Smooth muscle cell (in vitro differentiated cells): Measurements from ENCODE around the gene FMN1. TPM values are rescaled to one million over a fixed set of nuclear protein-coding genes. Genes with fewer than 3 reads are reported as not detected.

Experiments used
- DNase-seq: peaks from one replicate; lab custom pipeline; 2025; ENCODE audit not compliant: unreplicated experiment; lab: John Stamatoyannopoulos, UW
- H2AFZ ChIP-seq: fragments of 200-600 bp; sonication (generic); 2 replicates; pipeline ENCODE4 v1.6.0; 2016; ENCODE audit warnings: antibody characterized with exemption, low read depth, mild to moderate bottlenecking
- H3F3A ChIP-seq: fragments of 200-600 bp; sonication (generic); 2 replicates; pipeline ENCODE4 v1.6.0; 2017; ENCODE audit warnings: antibody characterized with exemption, low read depth
- H3K27ac ChIP-seq: fragments of 200-600 bp; sonication (generic); 2 replicates; pipeline ENCODE4 v1.5.1; 2016; ENCODE audit warnings: low read depth, mild to moderate bottlenecking
- H3K27me3 ChIP-seq: fragments of 200-600 bp; sonication (generic); 2 replicates; pipeline ENCODE4 v1.6.1; 2016; ENCODE audit warnings: low read depth, mild to moderate bottlenecking
- H3K36me3 ChIP-seq: fragments of 200-600 bp; sonication (generic); 2 replicates; pipeline ENCODE4 v1.5.1; 2016; ENCODE audit warnings: low read depth
- H3K4me1 ChIP-seq: fragments of 200-600 bp; sonication (generic); 2 replicates; pipeline ENCODE4 v1.5.1; 2016; ENCODE audit warnings: low read depth
- H3K4me2 ChIP-seq: fragments of 200-600 bp; sonication (generic); 2 replicates; pipeline ENCODE4 v1.6.0; 2016; ENCODE audit warnings: mild to moderate bottlenecking
- H3K4me3 ChIP-seq: fragments of 200-600 bp; sonication (generic); 2 replicates; pipeline ENCODE4 v1.5.1; 2016; ENCODE audit warnings: mild to moderate bottlenecking
- H3K79me2 ChIP-seq: fragments of 200-600 bp; sonication (generic); 2 replicates; pipeline ENCODE4 v1.6.0; 2016; ENCODE audit warnings: low read depth, mild to moderate bottlenecking
- H3K9ac ChIP-seq: fragments of 200-600 bp; sonication (generic); 2 replicates; pipeline ENCODE4 v1.6.0; 2016; ENCODE audit warnings: low read depth
- H3K9me3 ChIP-seq: fragments of 200-600 bp; sonication (generic); replicated peaks from 2 replicates; pipeline ENCODE4 v1.5.1; 2016; ENCODE audit warnings: low read depth
- H4K20me1 ChIP-seq: fragments of 200-600 bp; sonication (generic); 2 replicates; pipeline ENCODE4 v1.6.0; 2016; ENCODE audit warnings: low read depth
- WGBS: methylation state at CpG from one replicate; pipeline ENCODE4 v1.1.7; 2016; ENCODE audit warnings: low lambda C conversion rate; 5-methylcytosine and 5-hydroxymethylcytosine counted together
- polyA plus RNA-seq: library from polyadenylated mRNA; unstranded; fragments of >200 nt; fragmentation: Nextera tagmentation; extraction: Ambion mirVana; gene quantifications from 2 replicates; pipeline ENCODE4 v1.2.1, GENCODE V29; 2016
- total RNA-seq: library from RNA; depleted of rRNA; stranded (reverse); fragments of >200 nt; gene quantifications from 2 replicates; pipeline ENCODE4 v1.2.3, GENCODE V29; 2014
- TF ChIP-seq, protein P1 (sequence below): fragments of 200-600 bp; sonication (generic); IDR thresholded peaks from 2 replicates; pipeline ENCODE4 v1.5.1; 2017; ENCODE audit warnings: borderline replicate concordance, mild to moderate bottlenecking, antibody characterized with exemption; ENCODE audit not compliant: insufficient read depth, poor library complexity, severe bottlenecking

The FMN1 gene
- total and polyA plus RNA-seq, 2 experiments from 2014 or later, result 0.08 to 4.0 TPM

DNA sequence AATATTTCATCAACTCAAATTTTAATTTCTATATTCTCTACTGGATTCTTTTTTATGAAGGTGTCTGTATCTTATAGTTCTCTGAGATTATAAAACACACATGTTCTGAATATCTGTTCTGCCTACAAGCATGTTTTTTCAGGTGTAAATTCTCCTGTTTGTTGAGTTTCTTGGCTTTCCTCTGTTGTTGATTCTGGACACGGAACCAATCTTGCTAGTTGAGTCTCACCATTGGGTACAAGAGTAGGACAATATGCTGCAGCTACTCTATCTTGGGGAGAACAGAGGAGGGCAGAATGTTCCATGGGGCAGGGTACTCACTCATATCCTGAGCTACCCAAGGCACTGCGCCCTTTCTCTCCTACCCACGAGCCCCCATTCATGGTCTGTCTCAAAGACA, 371.8 kb downstream of the FMN1 start:
- Histone ChIP-seq H3F3A (no peaks in the 10 kb centered on the region), H3K27me3 (no peaks in the 10 kb centered on the region), H3K9me3 (no peaks in the 10 kb centered on the region), H3K27ac (no peak overlapping the region), H3K9ac (no peak overlapping the region), H3K4me1 (peaks cover 3% of the 10 kb centered on the region), H3K79me2 (no peaks in the 10 kb centered on the region), H4K20me1 (no peaks in the 10 kb centered on the region), H3K36me3 (no peaks in the 10 kb centered on the region), H2AFZ (no peak overlapping the region), H3K4me2 (no peak overlapping the region), H3K4me3 (no peak overlapping the region)
- WGBS, result 95% methylated on average over 3 of the region's 3 CpGs
- TF ChIP-seq, protein P1, sequence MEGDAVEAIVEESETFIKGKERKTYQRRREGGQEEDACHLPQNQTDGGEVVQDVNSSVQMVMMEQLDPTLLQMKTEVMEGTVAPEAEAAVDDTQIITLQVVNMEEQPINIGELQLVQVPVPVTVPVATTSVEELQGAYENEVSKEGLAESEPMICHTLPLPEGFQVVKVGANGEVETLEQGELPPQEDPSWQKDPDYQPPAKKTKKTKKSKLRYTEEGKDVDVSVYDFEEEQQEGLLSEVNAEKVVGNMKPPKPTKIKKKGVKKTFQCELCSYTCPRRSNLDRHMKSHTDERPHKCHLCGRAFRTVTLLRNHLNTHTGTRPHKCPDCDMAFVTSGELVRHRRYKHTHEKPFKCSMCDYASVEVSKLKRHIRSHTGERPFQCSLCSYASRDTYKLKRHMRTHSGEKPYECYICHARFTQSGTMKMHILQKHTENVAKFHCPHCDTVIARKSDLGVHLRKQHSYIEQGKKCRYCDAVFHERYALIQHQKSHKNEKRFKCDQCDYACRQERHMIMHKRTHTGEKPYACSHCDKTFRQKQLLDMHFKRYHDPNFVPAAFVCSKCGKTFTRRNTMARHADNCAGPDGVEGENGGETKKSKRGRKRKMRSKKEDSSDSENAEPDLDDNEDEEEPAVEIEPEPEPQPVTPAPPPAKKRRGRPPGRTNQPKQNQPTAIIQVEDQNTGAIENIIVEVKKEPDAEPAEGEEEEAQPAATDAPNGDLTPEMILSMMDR, result no peak
- no peak for DNase-seq

DNA sequence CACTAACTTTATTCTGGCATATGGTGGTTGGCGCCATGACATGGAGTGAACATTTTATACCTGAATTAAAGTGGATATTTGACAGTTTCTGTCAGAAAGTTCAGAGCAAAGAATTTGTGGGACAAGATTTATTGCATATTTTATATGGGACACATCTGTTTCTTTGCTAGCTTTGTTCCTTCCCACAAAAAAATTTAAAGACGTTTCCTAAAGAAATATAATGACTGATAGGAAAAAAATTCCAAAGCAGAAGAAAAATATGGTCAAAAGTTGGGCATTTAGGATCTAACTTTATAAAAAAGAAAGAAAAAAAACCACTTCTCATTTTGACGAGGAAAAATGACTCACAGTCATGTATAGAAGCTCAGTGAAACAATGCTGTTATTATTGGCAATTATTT, 375.1 kb downstream of the FMN1 start:
- peaks cover 3% of the 10 kb centered on the region for H3K4me1 ChIP-seq
- peak overlapping the region; percentile 67 for H3K27ac ChIP-seq
- H3K9ac ChIP-seq, result no peak overlapping the region
- H3F3A ChIP-seq, result no peaks in the 10 kb centered on the region
- H3K36me3 ChIP-seq, result no peaks in the 10 kb centered on the region
- 50% methylated on average over 3 of the region's 3 CpGs for WGBS
- TF ChIP-seq, protein P1, result no peak
- H3K27me3 ChIP-seq, result no peaks in the 10 kb centered on the region
- DNase-seq, result no peak
- peak overlapping the region; percentile 79 for H3K4me2 ChIP-seq
- no peaks in the 10 kb centered on the region for H4K20me1 ChIP-seq
- peak overlapping the region; percentile 2 for H2AFZ ChIP-seq
- no peaks in the 10 kb centered on the region for H3K9me3 ChIP-seq
- H3K4me3 ChIP-seq, result no peak overlapping the region
- no peaks in the 10 kb centered on the region for H3K79me2 ChIP-seq

GRCh38 chr15:32818758-32819447, 375.6 kb downstream of the FMN1 start:
- Histone ChIP-seq H3K27ac (peak overlapping the region; percentile 67), H3F3A (no peaks in the 10 kb centered on the region), H3K9ac (no peak overlapping the region), H2AFZ (peak overlapping the region; percentile 2), H3K79me2 (no peaks in the 10 kb centered on the region), H3K4me3 (no peak overlapping the region), H3K9me3 (no peaks in the 10 kb centered on the region), H3K36me3 (no peaks in the 10 kb centered on the region), H3K4me2 (peak overlapping the region; percentile 79), H3K4me1 (peaks cover 3% of the 10 kb centered on the region), H3K27me3 (no peaks in the 10 kb centered on the region), H4K20me1 (no peaks in the 10 kb centered on the region)
- TF ChIP-seq, protein P1, result no peak
- DNase-seq, result no peak
- 35% methylated on average over 11 of the region's 11 CpGs for WGBS

GRCh38 chr15:32817577-32817976, 376.9 kb downstream of the FMN1 start:
- Histone ChIP-seq H3K9me3 (no peaks in the 10 kb centered on the region), H3K4me3 (no peak overlapping the region), H3K4me1 (peaks cover 3% of the 10 kb centered on the region), H2AFZ (no peak overlapping the region), H3K4me2 (no peak overlapping the region), H3K9ac (no peak overlapping the region), H3K36me3 (no peaks in the 10 kb centered on the region), H4K20me1 (no peaks in the 10 kb centered on the region), H3K27ac (no peak overlapping the region), H3F3A (no peaks in the 10 kb centered on the region), H3K79me2 (no peaks in the 10 kb centered on the region), H3K27me3 (no peaks in the 10 kb centered on the region)
- TF ChIP-seq, protein P1, result no peak
- DNase-seq, result no peak
